Endodermal cell (in vitro differentiated cells): Measurements from ENCODE around the gene DDX60. TPM values are rescaled to one million over a fixed set of nuclear protein-coding genes. Genes with fewer than 3 reads are reported as not detected.

Experiments used
- DNase-seq: peaks from one replicate; pipeline ENCODE4 v3.0.0-alpha.2; 2017
- H3K27ac ChIP-seq: 2 replicates; pipeline ENCODE4 v1.5.1; 2013; ENCODE audit warnings: mild to moderate bottlenecking, low read depth, low read length, moderate library complexity
- H3K27me3 ChIP-seq: 2 replicates; pipeline ENCODE4 v1.6.1; 2013; ENCODE audit warnings: mild to moderate bottlenecking, low read length, moderate library complexity; ENCODE audit not compliant: insufficient read depth, control insufficient read depth, poor library complexity, severe bottlenecking
- H3K36me3 ChIP-seq: 2 replicates; pipeline ENCODE4 v1.7.0; 2013; ENCODE audit warnings: mild to moderate bottlenecking, low read length, moderate library complexity; ENCODE audit not compliant: control insufficient read depth, insufficient read depth
- H3K4me1 ChIP-seq: one replicate; pipeline ENCODE4 v1.7.0; 2013; ENCODE audit warnings: low read length; ENCODE audit not compliant: control insufficient read depth, insufficient read depth
- H3K4me3 ChIP-seq: 2 replicates; pipeline ENCODE4 v1.5.1; 2013; ENCODE audit warnings: mild to moderate bottlenecking, low read length, moderate library complexity
- H3K9ac ChIP-seq: 2 replicates; pipeline ENCODE4 v1.6.1; 2013; ENCODE audit warnings: mild to moderate bottlenecking, low read length, moderate library complexity; ENCODE audit not compliant: poor library complexity, severe bottlenecking; ENCODE audit errors: extremely low read depth
- H3K9me3 ChIP-seq: 2 replicates; pipeline ENCODE4 v1.6.1; 2013; ENCODE audit warnings: mild to moderate bottlenecking, low read length, moderate library complexity; ENCODE audit not compliant: control insufficient read depth
- H3K27ac Mint-ChIP-seq: 2 replicates; pipeline ENCODE4 v1.8.0; 2020; ENCODE audit warnings: mixed read lengths
- H3K27me3 Mint-ChIP-seq: 2 replicates; pipeline ENCODE4 v1.8.0; 2021; ENCODE audit warnings: mild to moderate bottlenecking, mixed read lengths; ENCODE audit not compliant: insufficient read depth
- H3K36me3 Mint-ChIP-seq: 2 replicates; pipeline ENCODE4 v1.8.0; 2020; ENCODE audit warnings: low read depth, mixed read lengths
- H3K4me1 Mint-ChIP-seq: 2 replicates; pipeline ENCODE4 v1.8.0; 2020; ENCODE audit warnings: mixed read lengths
- H3K4me3 Mint-ChIP-seq: 2 replicates; pipeline ENCODE4 v1.8.0; 2020; ENCODE audit warnings: mild to moderate bottlenecking, moderate library complexity, mixed read lengths
- H3K9me3 Mint-ChIP-seq: 2 replicates; pipeline ENCODE4 v1.8.0; 2020; ENCODE audit warnings: mild to moderate bottlenecking, mixed read lengths
- WGBS, 2 experiments: methylation state at CpG; one replicate each; pipeline versions ENCODE4 v1.1.5 to v1.1.7; 2013; ENCODE audit warnings: missing lambda C conversion rate in 2 of 2, mixed read lengths in 1 of 2; ENCODE audit not compliant: insufficient coverage in 1 of 2, insufficient read length in 1 of 2; 5-methylcytosine and 5-hydroxymethylcytosine counted together
- total RNA-seq, 2 donors: library from RNA; stranded (reverse); fragmentation: NEBNext Ultra II Directional in 1 of 2; extraction: Animal tissue kit (Norgen Biotek cat#: 25700) in 1 of 2; gene quantifications; 2 replicates in 1 of 2; 3 replicates in 1 of 2; pipeline ENCODE4 v1.2.1, GENCODE V29; 2021
- TF ChIP-seq, protein P1 (sequence below): fragments of 200-600 bp; sonication (generic); conservative IDR thresholded peaks from 2 replicates; pipeline ENCODE4 v1.5.0; 2021; ENCODE audit warnings: antibody characterized with exemption, mild to moderate bottlenecking

Gene DDX60
- total RNA-seq, 2 donors from 2014 or later, result 1.6 to 3.1 TPM

DNA sequence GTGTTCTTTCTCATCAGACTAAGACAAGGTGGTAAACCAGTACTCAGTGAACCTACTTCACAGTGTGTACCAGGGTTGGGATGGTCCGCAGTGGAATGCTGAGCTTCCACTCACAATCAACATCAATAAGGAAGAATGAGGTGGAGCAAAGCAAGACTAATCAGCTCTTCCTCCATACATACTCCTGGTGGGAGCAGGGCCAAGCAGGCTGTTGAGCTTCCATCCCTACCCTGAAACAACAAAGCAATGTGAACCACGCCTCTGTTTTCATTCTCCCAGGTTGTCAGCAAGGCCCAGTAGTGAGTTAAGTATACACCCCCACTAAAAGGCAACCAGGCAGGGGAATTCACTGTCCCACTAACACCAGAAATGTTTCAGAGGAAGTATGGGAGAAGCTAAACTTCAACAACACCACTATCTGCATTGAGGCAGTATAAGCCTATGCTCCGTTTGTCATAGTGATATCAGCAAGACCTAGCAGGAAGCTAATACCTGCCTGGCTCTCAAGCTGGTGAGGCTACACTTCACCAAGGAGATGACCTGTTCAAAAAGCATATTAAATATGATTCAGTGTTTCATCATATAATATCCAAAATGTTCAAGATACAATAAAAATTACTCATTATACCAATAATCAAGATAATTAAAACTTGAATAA is 109.5 kb downstream of the DDX60 start:
- TF ChIP-seq, protein P1, sequence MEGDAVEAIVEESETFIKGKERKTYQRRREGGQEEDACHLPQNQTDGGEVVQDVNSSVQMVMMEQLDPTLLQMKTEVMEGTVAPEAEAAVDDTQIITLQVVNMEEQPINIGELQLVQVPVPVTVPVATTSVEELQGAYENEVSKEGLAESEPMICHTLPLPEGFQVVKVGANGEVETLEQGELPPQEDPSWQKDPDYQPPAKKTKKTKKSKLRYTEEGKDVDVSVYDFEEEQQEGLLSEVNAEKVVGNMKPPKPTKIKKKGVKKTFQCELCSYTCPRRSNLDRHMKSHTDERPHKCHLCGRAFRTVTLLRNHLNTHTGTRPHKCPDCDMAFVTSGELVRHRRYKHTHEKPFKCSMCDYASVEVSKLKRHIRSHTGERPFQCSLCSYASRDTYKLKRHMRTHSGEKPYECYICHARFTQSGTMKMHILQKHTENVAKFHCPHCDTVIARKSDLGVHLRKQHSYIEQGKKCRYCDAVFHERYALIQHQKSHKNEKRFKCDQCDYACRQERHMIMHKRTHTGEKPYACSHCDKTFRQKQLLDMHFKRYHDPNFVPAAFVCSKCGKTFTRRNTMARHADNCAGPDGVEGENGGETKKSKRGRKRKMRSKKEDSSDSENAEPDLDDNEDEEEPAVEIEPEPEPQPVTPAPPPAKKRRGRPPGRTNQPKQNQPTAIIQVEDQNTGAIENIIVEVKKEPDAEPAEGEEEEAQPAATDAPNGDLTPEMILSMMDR, result no peak
- H3K9me3 ChIP-seq, result peaks cover 4% of the 10 kb centered on the region
- H3K9ac ChIP-seq, result no peak overlapping the region
- no peaks in the 10 kb centered on the region for H3K4me1 ChIP-seq
- H3K27me3 Mint-ChIP-seq, result no peaks in the 10 kb centered on the region
- DNase-seq, result no peak
- no peaks in the 10 kb centered on the region for H3K4me1 Mint-ChIP-seq
- H3K9me3 Mint-ChIP-seq, result peaks cover 25% of the 10 kb centered on the region
- no peaks in the 10 kb centered on the region for H3K27me3 ChIP-seq
- no peak overlapping the region for H3K27ac ChIP-seq
- no peaks in the 10 kb centered on the region for H3K36me3 ChIP-seq
- peaks cover 2% of the 10 kb centered on the region for H3K36me3 Mint-ChIP-seq
- no peak overlapping the region for H3K27ac Mint-ChIP-seq
- WGBS, 2 experiments, result 96 to 100% methylated on average over 2 to 3 of the region's 3 CpGs
- no peak overlapping the region for H3K4me3 ChIP-seq
- no peak overlapping the region for H3K4me3 Mint-ChIP-seq

DNA sequence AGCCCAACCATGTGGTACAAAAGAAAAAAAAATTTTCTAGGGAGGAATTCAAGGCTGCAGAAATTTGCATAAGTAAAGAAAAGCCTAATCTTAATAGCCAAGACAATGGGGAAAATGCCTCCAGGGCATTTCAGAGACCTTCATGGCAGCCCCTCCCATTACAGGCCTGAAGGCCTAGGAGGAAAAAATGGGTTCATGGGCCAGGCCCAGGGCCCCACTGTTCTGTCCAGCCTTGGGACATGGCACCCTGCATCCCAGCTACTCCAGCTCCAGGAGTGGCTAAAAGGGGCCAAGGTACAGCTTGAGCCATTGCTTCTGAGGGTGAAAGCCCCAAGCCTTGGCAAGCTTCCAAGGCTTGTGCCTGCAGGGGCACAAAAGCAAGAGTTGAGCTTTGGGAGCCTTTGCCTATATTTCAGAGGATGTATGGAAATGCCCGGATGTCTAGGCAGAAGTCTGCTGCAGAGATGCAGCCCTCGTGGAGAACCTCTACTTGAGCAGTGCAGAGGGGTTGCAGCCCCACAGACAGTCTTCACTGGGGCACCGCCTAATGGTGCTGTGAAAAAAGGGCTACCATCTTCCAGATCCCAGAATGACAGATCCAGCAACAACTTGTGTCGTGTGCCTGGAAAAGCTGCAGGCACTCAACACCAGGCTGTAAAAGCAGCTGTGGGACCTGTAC is 115.2 kb downstream of the DDX60 start:
- H3K27ac Mint-ChIP-seq, result no peak overlapping the region
- DNase-seq, result no peak
- no peaks in the 10 kb centered on the region for H3K4me1 ChIP-seq
- H3K4me3 ChIP-seq, result peak overlapping the region; percentile 57
- peaks cover 28% of the 10 kb centered on the region for H3K9me3 ChIP-seq
- H3K27me3 Mint-ChIP-seq, result no peaks in the 10 kb centered on the region
- no peak overlapping the region for H3K27ac ChIP-seq
- no peaks in the 10 kb centered on the region for H3K4me1 Mint-ChIP-seq
- peaks cover 2% of the 10 kb centered on the region for H3K36me3 Mint-ChIP-seq
- no peak overlapping the region for H3K9ac ChIP-seq
- TF ChIP-seq, protein P1, result no peak
- no peaks in the 10 kb centered on the region for H3K36me3 ChIP-seq
- no peak overlapping the region for H3K4me3 Mint-ChIP-seq
- 88 to 90% methylated on average over 2 to 4 of the region's 4 CpGs for WGBS, 2 experiments
- no peaks in the 10 kb centered on the region for H3K27me3 ChIP-seq
- H3K9me3 Mint-ChIP-seq, result peaks cover 54% of the 10 kb centered on the region

DNA sequence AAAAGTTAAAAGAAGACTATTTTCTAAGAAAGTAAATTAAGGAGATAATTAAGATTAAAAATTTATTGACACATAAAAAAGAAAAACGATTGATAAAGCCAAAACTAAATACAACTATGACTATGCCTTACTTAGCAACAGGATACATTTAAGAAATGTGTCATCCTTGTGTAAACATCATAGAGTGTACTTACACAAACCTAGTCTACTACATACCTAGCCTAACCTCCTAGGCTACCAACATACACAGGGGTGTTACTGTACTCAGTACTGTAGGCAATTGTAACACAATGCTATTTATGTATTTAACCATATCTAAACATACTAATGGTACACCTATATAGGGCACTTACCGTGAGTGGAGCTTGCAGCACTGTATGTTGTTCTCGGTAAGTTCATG is 117.9 kb downstream of the DDX60 start:
- no peak for DNase-seq
- Histone ChIP-seq H3K27me3 (no peaks in the 10 kb centered on the region), H3K36me3 (no peaks in the 10 kb centered on the region), H3K9me3 (peaks cover 28% of the 10 kb centered on the region), H3K4me1 (no peaks in the 10 kb centered on the region), H3K27ac (no peak overlapping the region), H3K9ac (no peak overlapping the region), H3K4me3 (no peak overlapping the region)
- H3K27me3 Mint-ChIP-seq, result no peaks in the 10 kb centered on the region
- H3K4me1 Mint-ChIP-seq, result no peaks in the 10 kb centered on the region
- TF ChIP-seq, protein P1, result no peak
- no CpG with 5 or more reads among the region's 3 CpGs for WGBS, 2 experiments
- H3K9me3 Mint-ChIP-seq, result peaks cover 60% of the 10 kb centered on the region
- H3K4me3 Mint-ChIP-seq, result no peak overlapping the region
- H3K36me3 Mint-ChIP-seq, result peaks cover 2% of the 10 kb centered on the region
- H3K27ac Mint-ChIP-seq, result no peak overlapping the region
